ENCODE data around the gene SETBP1.

DNA sequence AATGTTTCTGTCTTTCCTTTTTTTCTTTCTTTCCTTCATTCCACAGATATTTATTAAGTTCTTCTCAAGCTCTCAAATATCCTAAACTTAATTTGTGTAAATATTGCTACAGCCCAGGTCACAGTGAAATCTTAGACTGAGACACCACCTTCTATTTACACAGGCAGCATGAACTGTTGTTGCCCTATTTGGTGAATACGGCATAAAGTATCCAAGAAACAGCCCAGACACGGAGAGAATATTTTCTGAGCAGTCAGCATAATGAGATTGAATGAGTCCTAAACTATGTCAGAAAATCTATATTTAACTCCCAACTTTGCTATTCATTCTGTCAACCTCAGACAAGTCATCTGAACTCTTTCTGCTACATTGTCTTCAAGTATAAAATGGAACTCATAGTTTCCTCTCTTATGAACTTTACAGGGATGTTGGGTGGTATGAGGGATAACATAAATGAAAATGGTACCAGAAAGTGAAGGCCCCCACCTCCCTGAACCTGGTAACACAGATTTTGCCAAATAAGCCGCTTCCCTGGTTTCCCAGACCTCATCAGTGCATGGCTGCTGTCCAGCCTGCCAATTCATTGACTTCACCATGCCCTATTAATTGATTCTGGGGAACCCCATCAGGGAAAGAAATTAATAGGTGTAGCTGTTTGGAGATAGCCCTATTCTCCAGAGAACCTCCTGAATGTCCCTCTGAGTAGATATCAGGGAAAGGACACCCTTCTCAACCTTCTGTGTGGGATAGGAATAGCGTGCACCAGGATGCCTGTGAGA is 235.9 kb downstream of the SETBP1 start:
- TF ChIP-seq, protein P1, sequence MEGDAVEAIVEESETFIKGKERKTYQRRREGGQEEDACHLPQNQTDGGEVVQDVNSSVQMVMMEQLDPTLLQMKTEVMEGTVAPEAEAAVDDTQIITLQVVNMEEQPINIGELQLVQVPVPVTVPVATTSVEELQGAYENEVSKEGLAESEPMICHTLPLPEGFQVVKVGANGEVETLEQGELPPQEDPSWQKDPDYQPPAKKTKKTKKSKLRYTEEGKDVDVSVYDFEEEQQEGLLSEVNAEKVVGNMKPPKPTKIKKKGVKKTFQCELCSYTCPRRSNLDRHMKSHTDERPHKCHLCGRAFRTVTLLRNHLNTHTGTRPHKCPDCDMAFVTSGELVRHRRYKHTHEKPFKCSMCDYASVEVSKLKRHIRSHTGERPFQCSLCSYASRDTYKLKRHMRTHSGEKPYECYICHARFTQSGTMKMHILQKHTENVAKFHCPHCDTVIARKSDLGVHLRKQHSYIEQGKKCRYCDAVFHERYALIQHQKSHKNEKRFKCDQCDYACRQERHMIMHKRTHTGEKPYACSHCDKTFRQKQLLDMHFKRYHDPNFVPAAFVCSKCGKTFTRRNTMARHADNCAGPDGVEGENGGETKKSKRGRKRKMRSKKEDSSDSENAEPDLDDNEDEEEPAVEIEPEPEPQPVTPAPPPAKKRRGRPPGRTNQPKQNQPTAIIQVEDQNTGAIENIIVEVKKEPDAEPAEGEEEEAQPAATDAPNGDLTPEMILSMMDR (IDR thresholded peaks at IDR 0.05), result no peak
- TF ChIP-seq POLR2AphosphoS5 (IDR thresholded peaks at IDR 0.05; ENCODE audit: low read depth, low read length), result no peak
- TF ChIP-seq REST (IDR thresholded peaks at IDR 0.05; ENCODE audit: insufficient read depth in 1 of 2, low read depth in 2 of 2, low read length in 1 of 2), result no peak
